ENCODE results near the gene FKBP6.
A peak's percentile ranks its signal among the peaks of the same experiment; 100 is the strongest.

The FKBP6 gene

GRCh38 chr7:73329861-73330581 lies 2.1 kb downstream of the FKBP6 start:
- no peak for TF ChIP-seq CTCF (IDR thresholded peaks at IDR 0.05; ENCODE audit: low read depth, low read length, missing control alignments)
- no peak overlapping the region for H3K4me3 ChIP-seq (ENCODE audit: low read depth, low read length)
- in situ Hi-C loops (cut with HindIII; ENCODE audit: low sequenced_read_pairs), result no loop called here
- no peak for DNase-seq (ENCODE audit: low read depth)

- DNase-seq (ENCODE audit: low read depth), result no peak
- H3K4me3 ChIP-seq (ENCODE audit: low read depth, low read length), result no peak overlapping the region
- no peak for TF ChIP-seq CTCF (IDR thresholded peaks at IDR 0.05; ENCODE audit: low read depth, low read length, missing control alignments)
- in situ Hi-C loops (cut with HindIII; ENCODE audit: low sequenced_read_pairs), result no loop called here
Observed at GRCh38 chr7:73330772-73331171, 2.8 kb downstream of the FKBP6 start.

- no peak overlapping the region for H3K4me3 ChIP-seq (ENCODE audit: low read depth, low read length)
- in situ Hi-C loops (cut with HindIII; ENCODE audit: low sequenced_read_pairs), result no loop called here
- no peak for DNase-seq (ENCODE audit: low read depth)
- TF ChIP-seq CTCF (IDR thresholded peaks at IDR 0.05; ENCODE audit: low read depth, low read length, missing control alignments), result no peak
Observed at GRCh38 chr7:73332447-73332846, 4.5 kb downstream of the FKBP6 start.

GRCh38 chr7:73338321-73338720 lies 10.4 kb downstream of the FKBP6 start:
- no peak for TF ChIP-seq CTCF (IDR thresholded peaks at IDR 0.05; ENCODE audit: low read depth, low read length, missing control alignments)
- no peak overlapping the region for H3K4me3 ChIP-seq (ENCODE audit: low read depth, low read length)
- in situ Hi-C loops (cut with HindIII; ENCODE audit: low sequenced_read_pairs), result no loop called here
- no peak for DNase-seq (ENCODE audit: low read depth)

GRCh38 chr7:73340514-73340913 lies 12.6 kb downstream of the FKBP6 start:
- no peak for DNase-seq (ENCODE audit: low read depth)
- in situ Hi-C loops (cut with HindIII; ENCODE audit: low sequenced_read_pairs), result no loop called here
- no peak overlapping the region for H3K4me3 ChIP-seq (ENCODE audit: low read depth, low read length)
- TF ChIP-seq CTCF (IDR thresholded peaks at IDR 0.05; ENCODE audit: low read depth, low read length, missing control alignments), result no peak

- DNase-seq (ENCODE audit: low read depth), result peak; percentile 20
- TF ChIP-seq CTCF (IDR thresholded peaks at IDR 0.05; ENCODE audit: low read depth, low read length, missing control alignments), result no peak
- no peak overlapping the region for H3K4me3 ChIP-seq (ENCODE audit: low read depth, low read length)
- in situ Hi-C loops (cut with HindIII; ENCODE audit: low sequenced_read_pairs), result no loop called here
Observed at GRCh38 chr7:73341877-73342276, 13.9 kb downstream of the FKBP6 start.
